ENCODE results near the gene SCUBE1.

SCUBE1 gene

DNA sequence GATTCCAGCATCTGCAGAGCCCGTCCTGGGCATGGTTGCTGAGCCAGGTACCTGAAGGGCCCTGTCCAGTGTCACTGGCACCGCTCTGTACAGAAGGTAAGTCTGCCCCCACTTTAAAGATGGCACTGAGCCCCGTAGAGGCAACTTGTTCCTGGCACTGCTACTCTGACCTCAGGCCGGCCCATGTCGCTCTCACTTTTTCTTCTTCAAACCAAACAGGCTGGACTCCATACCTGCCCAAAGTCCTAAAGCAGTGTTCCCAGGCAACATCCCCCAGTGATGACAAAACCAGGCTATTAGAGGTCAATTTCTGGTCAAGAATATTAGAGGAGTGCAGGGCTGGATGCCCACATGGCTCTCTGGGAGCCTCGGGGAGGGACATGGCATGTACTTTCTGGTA, 109.6 kb downstream of the SCUBE1 start:
- DNase-seq, result no peak

DNA sequence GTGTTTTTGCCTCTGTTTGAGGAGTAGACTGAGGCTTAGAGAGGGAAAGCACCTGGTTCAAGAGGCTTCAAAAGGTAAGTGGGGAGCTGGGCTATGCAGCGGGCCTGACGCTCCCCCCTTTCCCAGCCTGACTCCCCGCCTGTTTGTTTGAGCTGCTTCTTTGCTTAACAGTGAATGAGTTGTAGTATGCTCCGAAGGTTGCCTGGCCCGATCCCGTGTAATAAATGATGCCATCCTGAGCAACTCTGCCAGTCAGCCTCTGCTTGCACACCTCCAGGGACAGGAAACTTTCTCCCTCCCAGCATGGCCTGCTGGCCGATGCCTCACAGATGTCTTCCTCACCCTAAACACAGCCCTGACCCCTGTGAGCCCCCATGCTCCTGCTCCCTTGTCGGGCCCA, 110.7 kb downstream of the SCUBE1 start:
- DNase-seq, result no peak

DNA sequence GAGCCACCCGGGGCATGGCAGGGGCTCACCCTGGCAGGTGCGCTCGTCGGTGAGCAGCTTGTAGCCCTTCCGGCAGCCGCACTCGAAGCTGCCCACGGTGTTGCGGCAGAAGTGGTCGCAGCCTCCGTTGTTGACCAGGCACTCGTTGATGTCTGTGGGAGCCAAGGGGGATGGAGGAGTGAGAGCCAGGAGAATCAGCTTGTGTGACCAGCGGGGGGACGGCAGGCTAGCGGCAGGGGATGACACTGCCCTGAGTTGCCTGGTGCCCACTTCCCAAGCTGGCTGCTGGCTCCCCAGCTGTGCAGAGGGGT, 111.5 kb downstream of the SCUBE1 start:
- DNase-seq, result no peak

DNA sequence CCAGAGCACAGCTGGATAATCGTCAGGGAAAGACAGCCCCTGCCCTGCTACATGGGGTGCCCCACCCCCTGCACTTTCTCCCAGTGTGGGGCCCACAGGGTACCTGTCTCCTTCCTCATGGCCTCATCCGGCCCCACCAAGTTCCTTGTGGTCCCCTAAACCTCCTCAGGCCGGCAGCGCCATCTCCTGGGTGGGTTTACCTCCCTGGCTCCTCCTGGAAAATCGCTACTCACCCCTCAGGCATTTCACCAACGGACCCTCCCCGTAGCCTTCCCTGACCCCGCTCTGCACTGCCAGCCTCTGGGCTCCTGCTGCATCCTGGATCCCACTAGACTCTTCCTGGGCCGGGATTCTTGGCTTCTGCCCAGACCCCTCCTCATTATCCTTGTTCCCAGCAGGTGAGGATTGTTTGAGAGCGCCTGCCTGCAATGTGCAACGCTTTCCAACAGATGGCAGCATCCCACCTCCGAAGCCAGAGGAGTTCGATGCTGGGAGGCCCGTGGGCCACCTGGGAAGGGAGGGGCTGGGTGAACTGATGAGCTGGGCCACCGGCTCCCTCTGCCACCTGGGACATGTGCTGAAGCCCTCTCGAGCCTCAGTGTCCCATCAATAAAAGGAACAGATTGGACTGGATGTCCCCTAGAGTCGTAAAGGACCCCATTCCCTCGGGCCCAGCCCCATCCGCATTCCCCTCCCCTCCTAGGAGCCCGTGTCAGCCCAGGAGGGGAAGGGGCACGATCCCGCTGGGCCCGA, 112.0 kb downstream of the SCUBE1 start:
- DNase-seq, result peak; percentile 89

DNA sequence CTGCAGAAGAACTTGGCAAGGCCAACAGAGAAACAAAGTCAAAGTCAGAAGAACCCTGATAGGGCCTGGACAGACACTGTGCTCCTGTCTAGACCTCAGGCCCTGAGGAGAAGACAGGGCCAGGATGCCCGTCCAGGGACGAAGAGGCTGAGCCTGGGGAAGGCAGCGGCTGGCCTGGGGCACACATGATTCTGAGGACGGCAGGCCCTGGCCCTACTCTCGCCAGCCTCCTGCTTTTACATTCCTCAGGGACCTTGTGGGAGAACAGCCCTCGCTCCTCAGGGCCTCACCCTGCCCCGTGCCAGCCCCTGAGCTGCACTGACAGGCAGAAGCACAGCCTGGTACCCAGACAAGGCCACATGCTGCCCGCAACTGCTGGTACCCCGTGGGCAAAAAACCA, 112.6 kb downstream of the SCUBE1 start:
- DNase-seq, result no peak

DNA sequence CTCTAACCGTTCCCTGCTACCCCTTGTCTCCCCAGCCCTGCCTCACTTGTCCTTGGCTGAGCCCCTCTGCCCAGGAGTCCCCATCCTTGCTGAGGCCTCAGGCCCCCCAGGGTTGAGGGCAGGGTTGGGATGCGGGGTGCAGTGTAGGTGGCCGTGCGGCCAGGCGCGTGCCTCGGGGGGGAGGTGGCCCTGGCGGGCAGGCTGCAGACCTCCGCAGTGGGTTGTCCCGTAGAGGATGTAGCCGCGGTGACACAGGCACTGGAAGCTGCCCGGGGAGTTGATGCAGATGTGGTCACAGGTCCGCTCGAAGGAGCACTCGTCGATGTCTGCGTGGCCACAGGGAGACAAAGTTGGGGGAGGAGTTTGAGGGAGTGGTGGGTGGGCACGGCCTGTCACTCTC, 114.3 kb downstream of the SCUBE1 start:
- DNase-seq, result no peak

DNA sequence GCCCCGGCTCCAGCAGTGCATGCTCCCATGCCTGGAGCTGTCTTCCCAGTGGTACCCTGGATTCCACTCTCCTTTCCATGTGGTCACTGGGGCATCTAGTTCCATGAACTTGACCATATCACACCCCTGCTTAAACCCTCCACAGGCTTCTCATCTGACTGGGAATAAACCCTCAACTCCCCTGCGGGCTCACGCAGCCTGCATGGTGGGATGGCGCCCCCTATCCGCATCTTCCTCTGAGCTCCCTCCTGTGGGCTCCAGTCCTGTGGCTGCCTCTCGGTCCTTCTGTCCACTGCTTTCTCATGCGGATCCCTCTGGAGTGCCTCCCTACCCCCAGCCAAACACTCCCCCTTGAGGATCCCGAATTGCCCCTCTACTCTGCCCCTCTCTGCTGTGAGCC, 114.8 kb downstream of the SCUBE1 start:
- peak; percentile 76 for DNase-seq

DNA sequence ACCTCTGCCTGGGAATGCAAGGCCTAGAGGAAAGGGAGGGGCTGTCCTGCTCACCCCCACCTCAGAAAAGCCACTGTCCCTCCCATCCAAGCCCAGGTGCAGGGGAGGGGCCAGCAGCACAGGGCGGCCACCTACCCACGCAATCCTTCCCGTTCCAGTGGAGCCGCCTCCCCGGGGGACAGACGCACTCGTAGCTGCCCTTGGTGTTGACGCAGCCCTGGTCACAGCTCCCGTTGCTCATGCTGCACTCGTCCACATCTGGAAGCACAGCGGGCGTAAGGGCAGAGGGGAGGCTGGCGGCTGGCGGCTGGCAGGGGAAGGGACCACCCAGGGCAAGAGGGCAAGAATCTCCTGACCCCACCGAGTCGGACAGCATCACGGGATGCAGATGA, 115.9 kb downstream of the SCUBE1 start:
- no peak for DNase-seq

DNA sequence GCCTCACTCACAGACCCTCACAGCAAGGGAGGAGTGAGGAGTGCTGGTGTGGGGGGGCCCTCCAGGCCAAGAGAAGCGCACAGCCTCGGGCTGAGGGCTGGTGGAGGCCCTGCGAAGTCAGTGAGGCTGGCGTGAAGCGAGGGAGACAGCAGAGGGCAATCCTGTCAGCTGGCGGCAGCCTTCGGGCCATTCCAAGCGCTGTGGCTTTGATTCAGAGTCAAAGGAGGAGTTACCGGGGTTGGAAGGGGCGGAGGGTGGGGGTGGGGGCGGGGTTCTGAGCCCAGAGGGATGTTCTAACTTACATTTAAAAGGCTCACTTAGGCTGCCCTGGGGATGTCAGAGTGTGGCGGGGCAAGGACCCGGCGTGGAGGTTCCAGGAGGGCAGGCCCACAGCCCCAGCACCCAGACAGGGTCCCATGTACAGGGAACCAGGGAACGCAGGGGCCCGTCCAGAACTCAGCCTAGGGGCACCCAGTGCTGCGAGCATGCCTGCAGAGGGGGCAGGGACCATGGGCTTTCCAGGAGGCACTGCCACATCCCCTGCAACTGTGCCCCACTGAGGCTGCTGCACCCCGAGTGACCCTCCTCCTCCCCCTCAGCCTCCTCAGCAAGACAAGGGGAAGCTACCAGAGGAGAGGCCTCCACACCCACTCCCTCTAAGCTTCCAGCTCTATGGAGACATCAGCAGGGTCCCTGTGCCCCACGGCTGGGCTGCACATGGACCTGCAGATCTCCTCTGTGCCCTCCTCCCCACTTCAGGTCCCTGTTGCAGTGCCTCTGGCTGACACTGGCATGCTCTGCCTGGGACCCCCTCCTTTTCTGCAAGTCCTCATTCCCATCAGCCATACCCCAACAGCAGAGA, 116.6 kb downstream of the SCUBE1 start:
- peak; percentile 94 for DNase-seq

DNA sequence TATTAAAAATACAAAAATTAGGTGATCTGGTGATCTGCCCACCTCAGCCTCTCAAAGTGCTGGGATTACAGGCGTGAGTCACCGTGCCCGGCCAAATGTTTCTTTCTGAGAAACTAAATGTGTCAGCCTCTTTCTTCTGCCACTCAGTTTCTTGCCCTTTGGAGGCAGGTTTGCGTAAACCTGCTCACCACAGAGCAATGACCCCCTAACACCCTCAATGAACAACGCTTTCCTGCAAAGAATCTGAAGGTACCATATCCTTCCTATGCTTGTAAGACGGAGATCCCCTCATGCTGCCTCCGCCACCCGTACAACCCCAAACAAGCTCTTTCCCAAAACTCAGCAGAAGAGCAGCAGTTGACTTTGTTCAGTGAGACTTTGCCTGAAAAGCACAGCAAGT, 117.6 kb downstream of the SCUBE1 start:
- no peak for DNase-seq

DNA sequence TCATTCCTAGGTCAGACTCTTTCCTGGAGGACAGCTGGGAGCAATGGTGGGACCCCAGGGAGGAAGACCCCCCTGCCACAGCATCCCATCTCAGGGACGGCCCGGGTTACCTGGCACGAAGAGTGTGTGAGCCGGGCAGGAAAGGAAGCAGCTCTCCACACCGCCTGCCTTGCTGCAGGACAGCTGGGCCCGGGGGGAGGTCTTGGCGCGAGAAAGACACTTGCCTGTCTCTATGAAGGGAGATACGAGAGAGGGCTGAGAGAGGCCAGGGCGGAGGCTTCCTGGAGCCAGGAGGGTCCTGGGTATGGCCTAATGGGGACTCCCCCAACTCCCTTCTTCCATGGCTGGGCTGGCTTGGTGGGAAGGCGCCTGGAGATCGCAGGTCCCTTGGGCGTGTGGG, 120.2 kb downstream of the SCUBE1 start:
- no peak for DNase-seq

DNA sequence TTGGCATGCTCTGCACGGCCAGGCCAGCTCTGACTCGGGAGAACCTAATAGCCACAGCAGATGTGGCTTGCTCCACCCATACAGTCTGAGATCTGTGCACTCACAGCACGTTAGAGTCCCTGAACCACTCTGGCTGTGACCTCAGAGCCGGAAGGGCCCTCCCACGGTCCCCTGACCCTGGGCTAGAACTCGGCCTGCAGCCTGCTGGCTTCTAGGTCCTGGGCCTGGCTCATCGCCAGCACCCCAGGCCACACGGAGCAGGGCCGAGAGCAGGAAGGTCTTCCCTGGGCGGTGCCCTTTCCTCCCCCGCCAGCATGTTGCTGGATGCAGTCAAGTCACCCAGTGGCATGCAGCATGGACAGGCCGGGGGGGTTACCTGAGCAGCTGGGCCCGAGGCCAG, 120.9 kb downstream of the SCUBE1 start:
- DNase-seq, result peak; percentile 67

DNA sequence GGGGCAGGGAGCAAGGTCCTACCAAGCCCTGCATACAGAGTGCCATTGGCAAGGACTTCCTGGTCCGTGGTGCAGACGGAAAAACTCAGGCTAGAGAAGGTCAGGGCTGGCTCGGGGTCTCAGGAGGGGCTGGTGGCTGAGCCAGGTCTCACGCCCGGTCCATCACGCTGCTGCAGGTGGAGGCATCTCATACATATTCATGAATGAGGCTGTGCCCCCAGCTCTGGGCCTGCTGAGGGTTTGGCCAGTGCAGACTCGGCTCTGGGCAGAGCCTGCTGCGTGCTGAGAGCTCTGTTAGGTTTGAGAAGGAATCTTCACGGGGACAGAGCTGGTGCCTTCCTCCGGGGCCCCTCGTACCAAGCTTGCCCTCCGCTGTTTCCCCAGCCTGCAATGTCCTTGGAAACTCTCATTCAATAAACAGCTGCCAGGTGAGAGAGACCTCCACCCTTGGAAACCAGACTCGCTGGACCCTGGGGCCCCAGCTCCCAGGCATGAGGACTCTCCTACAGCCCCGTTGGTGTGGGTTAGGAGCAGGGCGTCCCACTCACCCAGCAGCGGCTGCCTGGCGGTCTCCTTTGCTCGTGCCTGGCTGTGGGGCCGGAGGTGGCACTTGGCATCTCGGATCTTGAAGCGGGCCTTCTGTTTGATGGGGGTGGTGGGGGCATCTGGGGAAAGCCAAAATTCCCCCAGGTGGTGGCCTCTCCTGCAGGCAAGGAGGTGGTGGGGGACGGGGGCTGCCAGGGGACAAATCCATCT, 122.4 kb downstream of the SCUBE1 start:
- no peak for DNase-seq

DNA sequence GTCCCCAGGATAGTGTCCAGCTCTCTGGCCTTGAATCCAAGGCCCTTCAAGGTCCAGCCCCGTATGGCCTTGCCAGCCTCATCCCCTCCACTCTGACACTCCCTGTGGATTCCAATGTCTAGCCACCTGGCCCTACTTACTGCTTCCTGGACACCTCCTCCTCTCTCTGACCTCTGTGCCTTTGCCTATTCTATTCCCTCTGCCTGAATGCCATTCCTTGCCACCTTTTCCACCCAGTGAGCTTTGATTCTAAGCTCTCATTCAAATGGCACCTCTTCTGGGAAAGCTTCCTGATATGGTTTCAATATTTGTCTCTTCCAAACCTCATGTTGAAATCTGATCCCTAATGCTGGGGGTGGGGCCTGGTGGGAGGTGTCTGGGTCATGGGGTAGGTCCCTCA, 124.4 kb downstream of the SCUBE1 start:
- DNase-seq, result no peak

DNA sequence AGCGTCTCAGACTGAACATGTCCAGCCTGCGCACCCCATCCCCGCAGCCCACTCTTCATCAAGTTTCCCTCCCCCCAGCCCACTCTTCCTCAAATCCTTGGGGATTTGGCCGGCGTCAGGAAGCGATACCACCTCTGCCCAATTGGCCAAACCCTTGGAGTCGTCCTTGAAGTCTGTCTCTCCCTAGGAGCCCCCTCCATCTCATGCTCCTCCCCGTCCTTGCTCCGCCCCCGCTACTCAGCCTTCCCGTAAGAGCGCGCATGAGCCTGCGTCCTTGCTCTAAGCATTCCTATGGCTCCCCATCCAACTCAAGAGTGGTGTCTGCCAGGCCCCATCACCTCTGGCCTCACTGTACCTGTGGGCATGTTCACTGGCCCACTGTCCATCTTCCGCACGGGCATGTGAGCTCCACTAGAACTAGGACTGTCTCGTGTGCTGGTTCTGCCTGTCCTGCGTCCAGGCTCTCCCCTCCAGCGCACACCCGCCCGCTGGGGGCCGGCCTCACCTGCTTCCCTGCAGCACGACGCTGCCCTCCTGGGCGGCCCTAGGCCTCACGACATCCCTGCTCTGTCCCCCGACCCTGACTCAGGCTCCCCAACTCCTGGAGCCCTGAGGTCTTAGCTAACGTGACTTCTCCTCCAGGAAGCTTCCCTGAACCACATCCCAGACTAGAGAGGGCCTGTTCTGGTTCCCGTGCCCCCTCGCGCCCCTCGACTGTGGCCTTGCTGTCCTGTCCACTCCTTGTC, 125.7 kb downstream of the SCUBE1 start:
- DNase-seq, result no peak

DNA sequence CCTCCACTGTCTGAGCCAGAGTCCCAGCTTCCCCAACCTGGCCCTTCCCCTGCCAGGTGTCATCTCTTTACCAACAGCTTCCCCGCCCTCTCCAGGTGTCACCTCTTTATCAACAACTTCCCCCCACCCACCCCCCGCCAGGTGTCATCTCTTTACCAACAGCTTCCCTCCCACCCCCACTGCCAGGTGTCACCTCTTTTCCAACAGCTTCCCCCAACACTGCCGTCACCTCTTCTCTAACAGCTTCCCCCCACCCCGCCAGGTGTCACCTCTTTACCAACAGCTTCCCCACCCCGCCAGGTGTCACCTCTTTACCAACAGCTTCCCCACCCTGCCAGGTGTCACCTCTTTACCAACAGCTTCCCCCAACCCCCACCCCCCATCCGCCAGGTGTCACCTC, 126.4 kb downstream of the SCUBE1 start:
- DNase-seq, result no peak

DNA sequence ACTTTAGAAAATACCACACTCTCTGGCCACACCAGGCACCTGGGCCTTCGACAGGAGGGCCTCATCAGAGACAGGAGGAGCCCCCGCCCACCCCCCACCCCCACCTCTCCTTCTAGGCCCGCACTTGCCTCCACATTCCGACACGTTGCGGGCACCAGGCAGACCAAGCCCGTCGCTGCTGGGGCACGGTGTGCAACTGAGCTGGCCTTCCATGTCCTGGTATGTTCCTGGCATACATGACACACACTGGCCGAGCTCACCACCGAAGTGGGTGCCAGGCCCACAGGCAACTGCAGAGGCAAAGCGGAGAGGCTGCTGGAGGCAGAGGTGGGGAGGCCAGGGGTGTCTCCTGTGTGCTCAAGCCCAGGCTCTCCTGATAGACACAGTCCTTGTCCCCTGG, 129.2 kb downstream of the SCUBE1 start:
- DNase-seq, result no peak

DNA sequence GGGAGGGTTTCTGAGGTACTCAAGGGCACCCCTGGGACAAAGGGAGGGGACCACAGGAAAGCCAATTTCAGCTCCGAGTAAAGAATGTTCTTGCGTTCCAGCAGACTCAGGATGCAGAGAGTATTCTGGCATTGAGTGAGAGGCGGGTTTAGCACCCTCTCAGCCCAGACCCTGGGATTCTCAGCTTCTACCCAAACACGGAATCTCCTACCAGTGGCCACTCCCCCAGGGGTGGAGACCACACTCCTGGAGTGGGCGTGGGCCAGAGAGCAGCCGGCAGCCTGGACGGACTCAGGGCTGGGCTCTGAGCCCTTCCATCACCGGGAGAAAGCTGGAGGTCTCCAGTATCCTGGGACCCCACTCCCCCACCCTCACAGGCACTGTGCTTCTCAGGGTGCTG, 130.1 kb downstream of the SCUBE1 start:
- peak; percentile 88 for DNase-seq

DNA sequence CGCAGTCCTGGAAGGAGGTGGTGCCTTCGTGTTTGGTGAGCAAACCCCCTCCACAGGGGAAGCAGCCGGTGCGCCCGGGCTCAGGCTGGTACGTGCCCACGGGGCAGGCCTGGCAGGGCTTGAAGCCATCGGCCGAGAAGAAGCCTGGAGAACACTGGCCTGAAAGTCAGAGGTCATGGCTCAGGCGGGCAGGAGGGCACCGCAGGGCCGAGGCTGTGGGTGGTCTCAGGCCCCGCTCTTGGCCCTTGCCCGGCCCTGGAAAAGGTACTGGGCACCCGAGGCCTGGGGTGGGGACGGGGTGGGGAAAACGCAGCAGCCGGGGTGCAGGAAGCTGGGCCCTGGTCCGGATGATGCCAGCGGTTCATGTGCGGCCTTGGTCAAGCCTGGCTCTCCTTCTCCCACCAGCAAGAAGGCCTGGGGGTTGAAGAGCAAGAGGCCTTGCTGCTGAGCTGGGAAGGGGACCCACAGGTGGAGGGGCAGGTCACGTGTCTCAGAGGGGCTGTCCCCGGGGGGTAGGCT, 130.7 kb downstream of the SCUBE1 start:
- DNase-seq, result no peak

DNA sequence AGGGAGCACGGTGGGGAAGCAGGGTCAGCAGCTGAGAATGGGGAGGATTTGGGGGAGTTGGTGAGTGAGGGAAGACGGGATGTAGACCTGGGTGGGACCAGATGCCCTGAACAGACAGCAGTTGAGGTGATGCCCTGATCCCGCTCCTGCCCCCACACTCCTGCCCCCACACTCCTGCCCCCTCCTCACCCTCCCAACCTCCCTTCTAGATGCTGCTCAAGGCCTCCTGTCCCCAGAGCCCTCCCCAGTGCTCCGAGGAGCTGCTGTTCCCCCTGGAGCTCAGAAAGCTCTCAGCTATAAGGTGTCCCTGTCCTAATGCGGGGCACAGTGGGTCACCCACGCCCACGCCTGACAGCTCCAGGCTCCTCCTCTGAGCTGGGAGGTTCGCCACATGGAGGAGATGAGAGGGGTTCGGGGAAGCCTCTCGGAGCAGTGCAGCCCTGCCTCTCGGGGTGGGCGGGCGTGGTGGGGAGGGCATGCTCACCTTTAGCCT, 131.2 kb downstream of the SCUBE1 start:
- DNase-seq, result no peak

DNA sequence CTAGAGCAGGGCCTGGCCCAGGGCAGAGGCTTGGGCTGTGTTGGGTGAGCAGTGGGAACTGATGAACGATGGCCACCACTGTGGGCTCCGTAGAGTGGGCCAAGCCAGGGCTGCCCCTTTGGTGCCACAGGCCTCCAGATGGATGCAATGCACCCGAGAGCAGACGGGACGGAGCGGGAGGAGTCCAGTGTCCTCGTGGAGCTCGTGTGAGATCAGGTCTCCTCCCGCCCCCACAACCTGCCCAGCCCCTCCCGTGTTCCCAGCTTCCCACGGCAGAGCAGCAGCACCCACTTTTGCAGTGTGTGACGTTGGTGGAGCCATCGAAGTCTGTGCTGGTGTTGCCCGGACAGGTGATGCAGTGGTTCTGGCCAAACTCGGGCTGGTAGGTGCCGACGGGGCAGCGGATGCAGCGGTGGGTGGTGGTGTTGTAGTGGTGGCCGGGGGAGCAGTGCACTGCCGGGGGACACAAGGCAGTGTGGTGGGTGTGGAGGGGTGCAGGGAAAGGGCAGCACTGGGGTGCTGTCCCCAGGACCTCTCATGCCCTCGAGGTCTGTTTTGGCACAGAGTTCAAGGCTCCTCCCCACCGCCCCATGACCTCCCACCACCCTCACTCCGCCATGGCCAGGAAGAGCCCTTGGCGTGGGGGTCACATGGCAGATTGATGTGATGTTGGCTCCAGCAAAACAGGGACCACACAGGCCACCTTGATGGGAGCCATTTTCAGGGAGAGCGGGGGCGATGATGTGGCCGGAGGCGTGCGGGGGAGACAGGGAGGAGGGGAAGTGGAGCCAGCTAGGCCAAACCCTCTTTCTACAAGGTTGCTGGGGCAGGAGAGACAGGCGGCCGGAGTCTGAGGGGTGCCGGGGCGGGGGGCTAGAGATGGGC, 132.3 kb downstream of the SCUBE1 start:
- DNase-seq, result no peak

DNA sequence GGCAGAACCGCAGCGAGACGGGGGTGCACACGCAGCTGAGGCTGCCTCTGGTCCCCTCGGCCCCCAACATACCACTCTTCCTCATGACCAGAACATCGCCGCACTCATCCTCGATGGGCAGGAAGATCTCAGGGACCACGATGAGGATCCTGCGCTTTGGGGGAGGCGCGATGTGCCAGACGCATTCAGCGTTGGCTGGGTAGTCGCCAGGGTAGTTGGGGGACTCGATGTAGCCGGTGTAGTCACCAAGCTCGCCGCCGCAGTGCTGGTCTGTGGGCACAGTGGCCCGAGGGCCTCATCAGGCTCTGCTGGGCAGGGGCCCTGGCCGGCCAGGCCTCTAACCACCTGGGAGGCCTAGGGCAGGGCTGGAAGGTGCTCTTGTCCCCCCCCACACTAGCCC, 133.2 kb downstream of the SCUBE1 start:
- no peak for DNase-seq

Data from islet precursor cell (in vitro differentiated cells).